DMS79 treated with DMSO at 0.1 percent for 48 hours (cell line): Measurements from ENCODE around the gene SDHAF3.
"Not testable (repeated sequence)": the region's sequence is repeated elsewhere in the genome, so short reads cannot be mapped to it uniquely, and the experiment has no call there.

Experiments
- DNase-seq: peaks from one replicate; lab custom pipeline; 2025; lab: John Stamatoyannopoulos, UW

The SDHAF3 gene

DNA sequence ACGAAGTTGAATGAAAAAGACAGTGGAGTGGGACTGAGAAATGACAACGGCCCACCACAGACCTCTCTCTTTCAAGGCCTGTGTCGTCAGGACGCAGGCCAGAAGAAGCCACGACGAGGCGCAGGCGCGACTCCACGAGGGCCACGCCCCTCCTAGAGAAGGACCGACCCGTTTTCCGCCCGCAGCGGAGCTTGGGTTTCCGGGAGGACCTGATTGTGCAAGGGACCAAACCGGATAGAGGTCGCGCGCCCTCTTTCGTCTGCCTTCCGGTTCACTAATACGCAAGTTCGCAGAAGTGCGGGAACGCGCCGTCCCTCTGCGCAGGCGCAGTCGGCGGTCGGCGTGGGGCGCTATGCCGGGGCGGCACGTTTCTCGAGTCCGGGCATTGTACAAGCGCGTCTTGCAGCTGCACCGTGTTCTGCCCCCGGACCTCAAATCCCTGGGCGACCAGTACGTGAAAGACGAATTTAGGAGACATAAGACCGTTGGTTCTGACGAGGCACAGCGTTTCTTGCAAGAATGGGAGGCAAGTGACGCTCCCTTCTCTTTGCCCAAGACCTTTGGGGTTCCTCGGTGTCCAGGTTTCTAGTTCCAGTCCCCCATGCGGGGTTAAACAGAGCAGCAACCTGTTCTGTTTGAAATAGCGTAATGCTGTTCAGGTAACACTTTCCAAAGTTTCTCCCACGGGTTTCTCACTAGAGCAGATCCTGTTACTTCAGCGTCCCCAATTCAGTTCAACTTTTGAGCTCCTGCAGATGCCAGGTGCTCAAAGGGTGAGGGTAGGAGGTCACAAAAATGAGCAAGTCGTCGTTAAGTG is at the start of gene SDHAF3:
SDHAF3 (plus strand) TSS at position 327 of the 817 bp plus-strand sequence; CDS start at position 353, 26 bp downstream.
- peak; percentile 97 for DNase-seq

DNA sequence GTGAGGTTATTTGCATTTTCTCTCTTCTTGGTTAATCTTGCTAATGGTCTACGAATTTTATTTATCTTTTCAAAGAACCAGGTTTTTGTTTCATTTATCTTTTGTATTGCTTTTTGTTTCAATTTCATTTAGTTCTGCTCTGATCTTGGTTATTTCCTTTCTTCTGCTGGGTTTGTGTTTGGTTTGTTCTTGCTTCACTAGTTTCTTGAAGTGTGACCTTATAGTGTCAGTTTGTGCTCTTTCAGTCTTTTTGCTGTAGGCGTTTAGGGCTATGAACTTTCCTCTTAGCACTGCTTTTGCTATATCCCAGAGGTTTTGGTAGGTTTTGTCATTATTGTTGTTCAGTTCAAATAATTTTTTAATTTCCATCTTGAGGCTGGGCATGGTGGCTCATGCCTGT is 45.5 kb upstream of the SDHAF3 start:
- not testable (repeated sequence) for DNase-seq

DNA sequence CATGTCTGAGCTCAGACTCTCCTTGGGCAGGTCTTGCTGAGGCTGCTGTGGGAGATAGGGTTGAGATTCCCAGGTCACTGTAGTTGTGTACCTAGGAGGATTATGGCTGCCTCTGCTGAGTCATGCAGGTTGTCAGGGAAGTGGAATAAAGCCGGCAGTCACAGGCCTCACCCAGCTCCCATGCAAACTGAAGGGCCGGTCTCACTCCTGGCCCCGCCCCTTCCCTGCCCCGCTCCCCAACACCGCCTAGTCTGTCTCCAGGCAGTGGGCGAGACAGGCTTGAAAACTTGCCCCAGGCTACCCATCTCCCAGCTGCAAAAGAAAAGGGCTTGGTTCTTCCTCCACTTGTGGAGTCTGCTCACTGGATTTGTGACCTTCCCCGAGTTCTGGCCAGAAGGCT is 41.6 kb upstream of the SDHAF3 start:
- DNase-seq: no peak

DNA sequence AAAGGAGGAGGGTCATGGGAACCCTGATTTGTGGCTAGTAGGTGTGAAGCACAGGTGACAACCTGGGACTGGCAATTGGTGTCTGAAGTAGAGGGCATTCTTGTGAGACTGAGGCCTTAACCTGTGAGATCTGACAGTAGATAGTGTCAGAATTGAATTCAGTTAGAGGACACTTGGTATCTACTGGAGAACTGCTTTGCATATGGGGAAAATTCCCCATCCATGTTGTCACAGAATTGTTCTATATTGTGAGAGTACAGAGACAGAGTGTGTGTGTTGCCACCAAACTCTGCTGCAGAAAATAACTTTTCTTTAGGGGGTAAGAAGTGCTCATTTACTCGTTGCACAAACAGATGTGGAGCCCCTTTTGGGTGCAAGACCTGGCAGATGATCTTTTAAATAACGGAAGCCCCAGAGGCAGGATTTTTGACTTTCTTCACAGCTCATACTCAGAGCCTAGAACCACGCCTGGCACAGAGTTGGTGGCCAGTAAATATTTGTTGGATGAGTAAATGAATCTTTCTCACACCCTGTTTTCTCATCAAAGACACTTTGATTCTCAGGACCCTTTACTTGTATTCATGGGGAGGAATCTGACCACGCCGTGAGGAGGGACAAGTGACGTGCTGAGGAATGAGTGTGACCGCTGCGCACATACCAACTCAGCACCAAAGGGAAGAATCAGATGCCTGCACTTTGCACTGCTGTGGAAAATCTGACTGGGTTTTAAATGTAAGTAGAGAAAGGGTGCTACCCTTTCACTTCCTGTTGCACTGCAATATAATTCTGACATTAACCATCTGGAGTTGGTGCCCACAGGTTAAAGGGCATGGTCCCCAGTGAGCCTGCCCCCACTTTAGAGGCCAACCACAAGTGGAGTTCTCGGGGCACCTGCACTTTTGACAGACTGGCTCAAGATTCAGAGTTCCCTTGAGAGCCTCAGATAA is 39.2 kb upstream of the SDHAF3 start:
- no peak for DNase-seq

DNA sequence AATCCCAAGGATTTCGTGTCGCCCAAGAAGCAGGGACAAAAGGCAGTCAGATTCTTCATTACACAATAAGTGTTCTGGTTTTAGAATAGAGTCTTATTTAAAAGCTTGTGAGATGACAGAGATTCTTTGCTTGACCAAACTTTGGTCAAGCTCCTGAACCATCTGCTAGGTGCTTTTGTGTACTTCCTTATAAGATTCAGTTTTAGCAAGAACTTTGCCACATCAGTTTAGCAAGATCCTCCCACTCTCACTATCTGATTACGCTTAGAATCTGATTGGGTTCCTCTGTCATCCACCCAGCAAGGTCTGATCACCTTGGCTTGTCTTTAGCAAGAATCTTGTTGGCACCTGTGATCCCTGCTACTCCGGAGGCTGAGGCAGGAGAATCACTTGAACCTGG is 38.2 kb upstream of the SDHAF3 start:
- no peak for DNase-seq

DNA sequence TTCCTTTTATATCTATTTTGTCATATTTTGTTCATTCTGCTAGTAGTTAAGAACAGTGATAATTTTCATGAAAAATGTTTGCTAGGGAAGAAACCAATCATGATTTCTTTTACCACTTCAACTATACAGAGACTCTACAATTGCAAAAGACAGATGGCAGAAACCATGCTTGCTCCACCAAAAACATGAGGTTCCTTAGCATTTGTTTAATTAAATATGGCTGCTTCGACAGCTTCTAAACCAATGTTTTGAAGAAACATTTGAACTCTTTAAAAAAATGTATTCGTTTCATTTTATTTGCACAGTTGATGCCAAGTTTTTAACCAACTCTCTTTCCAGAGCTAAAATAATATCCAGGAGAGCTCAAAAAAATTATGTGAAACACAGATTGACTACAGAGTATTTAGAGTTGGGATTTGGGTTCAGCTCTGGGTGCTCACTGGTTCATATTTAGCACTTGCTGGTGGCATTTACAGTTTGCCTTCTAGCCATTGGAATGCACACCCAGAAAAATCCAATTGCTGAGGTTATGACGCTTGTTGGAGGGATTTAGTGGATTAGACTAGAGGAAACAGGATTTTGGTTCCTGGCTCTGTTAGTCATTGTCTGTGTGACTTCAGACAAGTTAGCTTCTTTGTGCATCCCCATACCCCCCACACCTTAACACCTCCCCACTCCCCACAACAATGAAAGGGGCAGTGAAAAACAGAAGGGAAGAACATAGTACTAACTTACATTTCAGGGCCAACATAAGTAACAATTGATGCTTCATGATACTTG is 35.8 kb upstream of the SDHAF3 start:
- DNase-seq: no peak

DNA sequence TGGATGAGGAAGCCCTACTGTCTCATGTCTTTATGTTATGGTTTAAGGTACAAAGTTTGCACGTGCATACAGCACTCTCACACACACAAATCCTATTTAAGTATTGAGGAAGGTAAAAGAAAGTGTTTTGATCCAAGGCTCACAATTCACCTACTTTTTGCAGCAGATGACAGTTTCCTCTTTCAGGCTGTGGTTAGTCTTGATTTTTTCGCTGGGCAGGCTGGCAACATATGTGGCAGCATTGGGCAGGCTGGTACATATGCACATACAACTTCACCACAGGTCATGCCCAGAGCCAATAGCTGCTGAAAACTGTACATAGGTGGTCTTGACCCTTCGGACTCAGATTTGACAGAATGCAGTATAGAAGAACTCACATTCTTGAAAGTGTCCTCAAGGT is 29.1 kb upstream of the SDHAF3 start:
- no peak for DNase-seq

DNA sequence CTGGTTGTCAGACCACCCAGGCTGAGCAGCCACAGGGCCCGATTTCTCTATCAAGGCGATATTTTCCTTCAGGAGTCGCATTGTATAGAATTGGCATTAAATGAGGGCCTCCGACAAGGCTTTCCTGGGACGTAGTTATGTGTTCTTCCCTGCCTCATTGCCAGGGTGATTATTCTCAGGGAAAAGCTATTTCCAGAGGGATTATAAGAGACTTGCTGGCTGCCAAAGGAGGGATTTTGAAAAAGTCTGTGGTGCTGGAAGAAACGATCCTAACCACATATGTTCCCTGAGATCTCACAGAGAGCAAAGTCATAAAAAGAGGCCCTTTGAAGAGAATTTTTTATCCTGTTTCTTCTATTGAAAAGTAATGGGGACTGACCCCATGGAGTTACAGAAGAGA is 27.7 kb upstream of the SDHAF3 start:
- DNase-seq: no peak

DNA sequence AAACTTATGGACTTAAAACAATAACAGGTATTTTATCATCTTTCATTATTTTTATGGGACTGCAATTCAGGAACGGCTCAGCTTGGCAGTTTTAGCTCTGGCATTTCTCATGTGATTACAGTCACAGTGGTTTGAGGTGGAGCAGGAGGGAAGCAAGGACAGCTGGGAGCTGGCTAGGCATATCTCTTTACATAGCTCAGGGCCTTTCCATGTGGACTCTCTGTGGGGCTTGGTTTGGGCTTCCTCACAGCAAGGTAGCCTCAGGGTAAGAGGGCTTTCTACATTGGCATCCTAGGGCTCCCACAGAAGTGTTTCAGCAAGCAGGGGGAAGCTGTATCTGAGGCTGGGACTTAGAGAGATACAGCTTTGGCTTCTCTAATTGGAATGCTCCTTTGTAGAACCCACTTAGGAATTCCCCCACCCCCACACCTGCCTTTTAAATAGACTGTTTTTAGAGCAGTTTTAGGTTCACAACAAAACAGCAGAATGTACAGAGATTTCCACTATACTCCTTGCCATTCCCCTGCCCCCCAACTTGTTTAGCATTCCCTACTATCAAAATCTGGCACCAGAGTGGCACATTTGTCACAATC is 26.6 kb upstream of the SDHAF3 start:
- no peak for DNase-seq

DNA sequence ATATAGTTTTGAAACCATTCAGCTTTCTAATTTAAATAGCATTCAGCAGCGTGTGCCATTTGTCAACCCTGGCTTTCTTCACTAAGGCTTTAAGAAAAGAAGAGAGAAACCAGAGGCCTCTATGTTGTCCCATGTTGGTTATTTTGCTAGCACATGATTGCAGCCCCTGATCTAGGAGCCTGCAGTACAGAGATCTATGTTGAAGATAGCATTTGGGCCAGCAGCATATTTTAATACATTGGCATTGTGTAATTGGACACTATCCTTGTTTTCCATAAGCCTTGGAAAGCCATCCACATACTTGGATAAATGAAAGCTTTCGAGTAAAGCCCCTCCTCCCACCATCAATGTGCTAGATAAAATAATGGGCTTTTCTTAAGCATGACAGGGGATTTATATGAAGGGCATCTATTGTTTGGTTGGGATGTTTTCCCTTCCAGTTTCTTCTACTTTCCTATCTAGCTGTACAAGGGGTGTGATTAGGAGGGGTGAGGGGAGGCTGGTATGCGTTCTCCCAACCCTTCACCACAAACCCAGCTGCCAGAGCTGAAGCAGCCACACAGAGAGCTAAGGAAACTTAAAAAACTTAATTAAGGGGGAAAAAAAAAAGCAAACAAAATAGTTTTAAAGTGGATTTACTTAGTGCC is 23.1 kb upstream of the SDHAF3 start:
- no peak for DNase-seq

DNA sequence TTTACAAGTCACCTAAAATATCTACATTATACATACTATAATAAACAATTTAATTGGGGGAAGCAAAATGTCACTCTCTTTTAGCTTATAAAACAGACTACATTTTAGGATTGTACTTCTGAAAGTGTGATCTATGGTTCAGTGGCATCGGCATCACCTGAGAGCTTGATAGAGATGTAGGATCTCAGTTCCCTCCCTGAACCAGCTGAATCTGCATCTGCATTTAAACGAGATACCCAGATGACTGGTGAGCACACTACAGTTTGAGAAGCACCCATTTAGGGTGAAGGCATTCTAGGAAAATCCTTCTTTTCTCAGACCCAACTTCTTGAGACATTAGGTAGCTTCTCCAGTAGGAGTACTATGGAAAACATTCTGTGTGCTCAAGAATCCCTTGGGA is 21.5 kb upstream of the SDHAF3 start:
- DNase-seq: no peak

DNA sequence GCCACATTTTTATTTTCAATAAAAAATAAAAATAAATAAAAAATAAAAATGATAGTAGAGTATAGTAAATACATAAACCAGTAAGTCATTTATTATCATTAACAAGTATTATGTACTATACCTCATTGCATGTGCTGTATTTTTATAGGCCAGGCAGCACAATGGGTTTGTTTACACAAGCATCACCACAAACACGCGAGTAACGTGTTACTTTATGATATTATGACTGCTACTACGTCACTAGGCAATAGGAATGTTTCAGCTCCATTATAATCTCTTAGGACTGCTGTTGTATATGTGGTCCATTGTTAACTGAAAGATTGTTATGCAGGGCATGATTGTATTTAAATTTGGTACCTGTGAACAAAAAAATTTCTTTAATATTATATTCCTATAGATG is 20.8 kb upstream of the SDHAF3 start:
- DNase-seq: no peak

DNA sequence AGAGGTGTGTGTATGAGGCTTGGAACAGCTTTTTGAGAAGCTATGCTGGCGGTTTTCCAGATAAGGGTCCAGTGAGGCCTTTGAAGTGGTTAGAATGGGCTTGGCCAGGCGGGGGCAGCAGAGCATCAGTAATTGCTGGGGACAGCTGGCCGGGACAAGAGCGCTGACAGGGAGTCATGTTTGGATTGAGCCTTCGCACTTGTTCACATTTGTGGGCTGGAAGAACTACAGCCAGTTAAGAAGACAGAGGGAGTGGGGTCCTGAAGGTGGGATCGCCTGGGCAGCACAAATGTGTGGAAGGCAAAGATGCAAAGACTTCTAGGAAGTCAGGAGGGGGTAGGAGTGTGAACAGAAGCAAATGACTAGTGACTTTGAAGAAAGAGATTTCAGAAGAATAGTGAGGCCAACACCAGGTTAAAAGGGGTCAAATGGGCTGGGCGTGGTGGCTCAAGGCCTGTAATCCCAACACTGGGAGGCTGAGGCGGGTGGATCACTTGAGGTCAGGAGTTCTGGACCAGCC is 12.7 kb upstream of the SDHAF3 start:
- peak; percentile 62 for DNase-seq

DNA sequence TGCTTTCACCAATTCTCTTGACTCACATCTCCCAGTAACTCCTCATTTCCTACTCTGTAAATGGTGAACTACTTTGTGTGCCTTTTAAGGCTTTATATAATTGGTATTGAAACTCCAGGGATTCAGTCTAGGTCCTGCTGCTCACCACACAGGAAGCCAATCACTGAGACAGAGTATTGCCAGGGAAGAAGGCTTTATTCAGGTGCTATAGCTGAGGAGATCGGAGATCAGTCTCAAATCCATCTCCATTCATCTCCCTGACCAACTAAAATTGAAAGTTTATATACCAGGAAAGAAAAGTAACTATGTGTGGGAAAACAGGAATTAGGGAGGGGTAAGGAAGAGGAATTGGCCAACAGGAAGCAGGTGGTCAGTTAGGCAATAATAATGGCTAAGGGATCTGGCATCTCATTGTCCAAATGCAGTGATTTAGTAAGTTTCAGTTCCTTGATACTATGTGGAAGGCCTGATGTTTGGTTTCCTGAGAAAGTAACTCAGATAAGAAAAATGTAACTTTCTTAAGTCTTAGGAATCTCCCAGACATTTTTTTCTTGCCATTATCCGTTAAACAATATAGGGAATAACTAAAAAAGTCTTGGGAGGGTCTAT is 10.2 kb upstream of the SDHAF3 start:
- DNase-seq: no peak

DNA sequence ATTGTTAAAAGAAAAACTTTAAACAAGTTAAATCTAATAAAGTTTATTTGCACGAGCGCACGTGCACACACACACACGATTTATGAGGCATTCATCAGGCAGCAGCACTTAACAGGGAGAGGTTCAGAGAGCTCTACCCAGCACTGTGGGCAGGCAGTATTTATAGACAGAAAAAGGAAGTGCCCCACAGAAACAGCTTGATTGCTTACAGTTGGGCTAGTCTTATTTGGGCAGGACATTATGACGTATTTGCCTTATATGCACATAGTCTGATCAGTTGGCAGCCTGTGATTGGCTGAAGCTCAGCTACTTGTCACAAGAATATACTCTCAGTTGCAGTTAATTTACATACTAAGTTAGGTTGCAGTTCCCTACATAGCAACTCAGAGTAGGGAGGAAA is 1.2 kb upstream of the SDHAF3 start:
- no peak for DNase-seq

DNA sequence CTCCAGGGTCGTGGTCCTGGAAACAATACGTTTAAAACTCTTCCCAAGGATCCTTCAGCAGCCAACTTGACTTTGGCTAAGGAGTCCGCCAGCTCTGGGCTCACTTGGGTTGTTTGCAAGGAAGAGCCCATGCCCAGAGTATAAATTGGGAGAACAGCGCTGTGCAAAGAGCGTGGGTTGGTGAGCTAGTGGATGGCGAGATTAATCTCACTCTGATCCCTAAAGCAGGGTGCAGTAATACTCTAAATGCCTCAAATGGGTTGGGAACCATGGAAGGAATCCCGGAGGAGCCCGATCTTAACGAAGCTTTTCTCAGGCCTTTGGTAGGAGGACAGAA is 495 bp upstream of the SDHAF3 start:
- DNase-seq: no peak

DNA sequence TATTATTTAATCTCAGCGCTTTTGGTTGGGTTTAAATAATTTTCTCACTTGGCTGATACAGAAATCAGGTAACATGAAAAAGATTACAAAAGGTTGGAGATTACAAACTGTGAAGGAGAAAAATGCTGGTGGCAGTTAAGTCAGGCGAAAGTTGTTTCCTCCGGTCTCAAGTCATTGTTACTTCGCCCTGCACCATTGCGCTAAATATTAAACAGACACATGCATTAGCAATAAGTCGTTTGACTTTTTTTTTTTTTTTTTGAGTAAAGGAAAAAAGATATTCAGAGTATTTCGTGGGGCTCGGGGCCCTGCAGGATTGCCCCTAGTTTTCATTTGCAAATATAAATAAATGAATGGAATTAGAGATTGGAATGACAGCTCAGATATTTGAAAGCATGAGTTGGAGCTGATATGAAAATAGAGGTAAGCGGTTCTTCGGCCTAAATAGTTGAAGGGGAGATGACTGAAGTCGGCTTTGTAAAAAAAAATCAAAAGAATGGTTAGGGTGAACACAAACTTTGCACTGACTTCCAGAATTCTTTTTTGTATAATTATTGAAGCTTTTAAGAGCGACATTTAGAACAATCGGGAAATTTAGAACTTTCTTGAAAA is 914 bp downstream of the SDHAF3 start:
- DNase-seq: no peak

DNA sequence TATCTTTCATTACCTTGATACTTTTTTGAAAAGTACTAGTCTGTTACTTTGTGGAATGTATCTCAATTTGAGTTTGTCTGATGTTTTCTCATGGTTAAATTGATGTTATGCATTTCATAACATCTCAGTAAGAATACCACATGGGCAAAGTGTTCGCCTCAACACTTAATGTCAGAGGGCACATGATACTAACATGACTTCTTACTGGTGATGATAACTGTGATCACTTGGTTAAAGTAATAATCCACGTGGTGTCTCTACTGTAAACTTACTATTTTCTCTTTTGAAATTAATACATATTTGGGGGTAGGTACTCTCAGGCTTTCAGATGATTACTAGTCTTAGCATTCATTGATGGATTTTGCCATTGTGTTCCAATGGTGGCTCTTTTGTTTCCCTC is 2.2 kb downstream of the SDHAF3 start:
- DNase-seq: no peak

DNA sequence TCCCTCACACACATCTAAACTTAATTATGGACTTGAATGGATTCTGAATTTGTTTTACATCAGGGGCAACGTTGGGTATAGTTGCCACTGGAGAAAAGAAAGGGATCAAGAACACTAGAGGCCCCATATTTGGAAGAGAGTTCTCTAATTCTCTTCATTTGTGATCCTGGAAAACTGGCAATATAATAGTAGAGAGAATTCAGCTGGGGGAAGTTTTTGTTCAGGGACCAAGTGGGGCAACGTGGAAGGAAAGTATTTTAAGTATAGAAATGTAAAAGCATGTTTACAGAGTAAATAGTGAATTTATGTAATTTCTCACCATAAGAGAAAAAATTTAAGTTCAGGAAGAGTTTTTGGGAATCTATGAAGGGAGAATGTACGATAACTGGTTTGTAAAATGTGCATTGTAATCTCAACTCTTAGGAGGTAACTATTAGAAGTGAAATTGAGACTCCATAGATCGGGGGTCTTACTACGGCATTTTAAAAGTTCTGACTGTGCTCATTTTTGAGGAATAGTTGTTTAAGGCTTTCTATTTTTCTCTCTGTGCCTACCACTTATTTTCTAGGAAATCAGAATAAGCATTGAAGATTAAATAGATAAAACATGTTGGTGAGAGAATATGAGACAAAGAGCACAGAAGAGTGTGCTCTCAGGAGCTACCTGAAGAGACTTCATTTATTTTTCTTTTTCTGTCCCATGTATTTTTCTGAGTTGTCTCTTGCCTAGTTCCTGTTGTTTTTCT is 3.4 kb downstream of the SDHAF3 start:
- no peak for DNase-seq

DNA sequence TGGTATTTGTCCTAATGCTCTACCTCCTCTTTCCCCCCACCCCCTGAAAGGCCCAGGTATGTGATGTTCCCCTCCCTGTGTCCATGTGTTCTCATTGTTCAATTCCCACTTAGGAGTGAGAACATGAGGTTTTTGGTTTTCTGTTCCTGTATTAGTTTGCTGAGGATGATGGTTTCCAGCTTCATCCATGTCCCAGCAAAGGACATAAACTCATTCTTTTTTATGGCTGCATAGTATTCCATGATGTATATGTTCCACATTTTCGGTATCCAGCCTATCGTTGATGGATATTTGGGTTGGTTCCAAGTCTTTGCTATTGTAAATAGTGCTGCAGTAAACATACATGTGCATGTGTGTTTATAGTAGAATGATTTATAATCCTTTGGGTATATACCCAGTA is 5.6 kb downstream of the SDHAF3 start:
- not testable (repeated sequence) for DNase-seq
